ENCODE data around the gene BRD9.
"Not testable (repeated sequence)": the region's sequence is repeated elsewhere in the genome, so short reads cannot be mapped to it uniquely, and the experiment has no call there.

- not testable (repeated sequence) for TF ChIP-seq CTCF, POLR2A, EP300 (IDR thresholded peaks at IDR 0.05)
Measured at GRCh38 chr5:840118-840973, 52.3 kb downstream of the BRD9 start.
